Activated naive CD4-positive, alpha-beta T cell treated with anti-CD3 and anti-CD28 coated beads, Interleukin-2, amount 50 U/mL, for 24 hours (primary cell): ENCODE data around the gene SRD5A2.
"Not testable (repeated sequence)": the region's sequence is repeated elsewhere in the genome, so short reads cannot be mapped to it uniquely, and the experiment has no call there.

ENCODE experiments used
- H3K27ac Mint-ChIP-seq: one replicate; pipeline ENCODE4 v1.8.0; 2021; ENCODE audit warnings: mild to moderate bottlenecking, mixed read lengths
- H3K27me3 Mint-ChIP-seq: one replicate; pipeline ENCODE4 v1.8.0; 2021; ENCODE audit warnings: mixed read lengths
- H3K36me3 Mint-ChIP-seq: one replicate; pipeline ENCODE4 v1.8.0; 2021; ENCODE audit warnings: mixed read lengths
- H3K4me1 Mint-ChIP-seq: one replicate; pipeline ENCODE4 v1.8.0; 2021; ENCODE audit warnings: mixed read lengths
- H3K4me3 Mint-ChIP-seq: one replicate; pipeline ENCODE4 v1.8.0; 2021; ENCODE audit warnings: mild to moderate bottlenecking, mixed read lengths
- H3K9me3 Mint-ChIP-seq: one replicate; pipeline ENCODE4 v1.8.0; 2021; ENCODE audit warnings: mixed read lengths

Gene SRD5A2

GRCh38 chr2:31517442-31518203 lies 63.1 kb downstream of the SRD5A2 start:
- Mint-ChIP-seq H3K27me3 (peaks cover 14% of the 10 kb centered on the region), H3K4me1 (no peaks in the 10 kb centered on the region), H3K4me3 (no peak overlapping the region), H3K36me3 (no peaks in the 10 kb centered on the region), H3K27ac (no peak overlapping the region), H3K9me3 (no peaks in the 10 kb centered on the region)

DNA sequence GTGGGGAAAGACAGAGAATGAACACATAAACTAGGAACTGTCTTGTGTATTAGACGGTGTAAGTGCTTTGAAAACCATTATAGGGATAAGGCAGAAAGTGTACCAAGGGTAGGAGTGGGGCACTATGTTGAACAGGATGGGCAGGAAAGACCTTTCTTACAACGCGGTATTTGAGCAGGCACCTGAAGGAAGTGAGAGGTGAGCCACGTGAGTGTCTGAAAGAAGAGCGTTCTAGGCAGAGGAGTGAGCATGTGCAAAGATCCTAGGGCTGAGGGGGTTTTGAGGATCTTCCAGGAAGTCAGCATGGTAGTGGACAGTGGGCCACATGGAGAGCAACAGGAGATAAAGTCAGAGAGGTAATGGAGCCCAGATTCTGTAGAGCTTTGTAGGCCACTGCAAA lies 65.2 kb downstream of the SRD5A2 start:
- no peaks in the 10 kb centered on the region for H3K9me3 Mint-ChIP-seq
- peaks cover 13% of the 10 kb centered on the region for H3K27me3 Mint-ChIP-seq
- no peak overlapping the region for H3K4me3 Mint-ChIP-seq
- H3K36me3 Mint-ChIP-seq = no peaks in the 10 kb centered on the region
- H3K4me1 Mint-ChIP-seq = no peaks in the 10 kb centered on the region
- no peak overlapping the region for H3K27ac Mint-ChIP-seq

DNA sequence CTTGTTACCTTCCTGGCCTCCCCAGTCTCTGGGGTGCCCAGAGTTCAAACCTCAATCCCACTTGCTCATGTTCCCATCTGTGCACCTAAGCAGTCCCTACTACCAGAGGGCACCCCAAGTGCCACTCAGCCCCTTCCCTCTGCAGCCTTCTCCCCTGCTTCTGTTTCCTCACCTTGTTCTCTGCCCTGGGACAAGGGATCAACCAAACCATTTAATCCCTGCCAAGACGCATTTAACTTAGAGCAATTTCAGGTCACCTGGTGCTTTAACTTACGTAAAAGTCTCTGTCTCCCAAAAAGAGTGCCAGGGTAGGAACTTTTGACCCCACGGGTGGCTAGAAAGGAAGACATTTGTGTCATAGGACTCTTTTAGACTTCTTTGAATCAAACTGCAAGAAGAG lies 67.2 kb downstream of the SRD5A2 start:
- H3K4me3 Mint-ChIP-seq = no peak overlapping the region
- H3K9me3 Mint-ChIP-seq = no peaks in the 10 kb centered on the region
- no peaks in the 10 kb centered on the region for H3K36me3 Mint-ChIP-seq
- peaks cover 14% of the 10 kb centered on the region for H3K27me3 Mint-ChIP-seq
- H3K27ac Mint-ChIP-seq = no peak overlapping the region
- H3K4me1 Mint-ChIP-seq = no peaks in the 10 kb centered on the region

DNA sequence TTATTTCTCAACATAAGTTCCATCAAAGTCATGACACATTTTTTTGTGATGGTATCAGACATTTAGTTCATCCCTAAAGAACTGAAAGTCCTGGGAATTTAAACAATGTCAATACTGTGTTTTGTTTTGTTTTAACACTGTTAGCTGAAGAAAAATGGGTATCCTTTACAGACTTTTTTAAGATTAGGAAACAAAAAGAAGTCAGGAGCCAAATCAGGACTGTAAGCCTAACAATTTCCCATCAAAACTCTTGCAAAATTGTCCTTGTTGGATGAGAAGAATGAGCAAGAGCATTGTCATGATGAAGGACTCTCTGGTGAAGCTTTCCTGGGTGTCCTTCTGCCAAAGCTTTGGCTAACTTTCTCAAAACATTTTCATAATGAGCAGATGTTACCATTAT lies 69.4 kb downstream of the SRD5A2 start:
- no peaks in the 10 kb centered on the region for H3K9me3 Mint-ChIP-seq
- peaks cover 11% of the 10 kb centered on the region for H3K27me3 Mint-ChIP-seq
- no peak overlapping the region for H3K4me3 Mint-ChIP-seq
- no peak overlapping the region for H3K27ac Mint-ChIP-seq
- no peaks in the 10 kb centered on the region for H3K4me1 Mint-ChIP-seq
- H3K36me3 Mint-ChIP-seq = no peaks in the 10 kb centered on the region

DNA sequence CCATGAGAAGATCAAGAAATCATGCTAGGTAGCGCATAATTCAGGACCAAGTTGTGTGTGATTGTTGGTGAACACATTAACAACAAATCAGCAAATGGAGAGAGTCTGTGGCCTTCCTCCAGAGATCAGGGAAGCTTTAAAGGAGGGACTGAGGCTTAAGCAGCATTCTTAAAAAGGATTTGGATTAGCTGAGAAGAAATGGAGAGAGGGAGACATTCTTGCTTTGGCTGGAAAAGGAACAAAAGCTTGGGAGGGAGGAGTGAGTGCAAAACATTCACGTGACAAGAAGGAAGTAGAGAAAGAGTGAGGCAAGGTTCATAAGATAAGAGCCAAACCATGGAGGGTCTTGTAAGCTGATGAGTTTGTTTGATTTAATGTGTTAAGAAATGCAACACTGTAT lies 75.6 kb downstream of the SRD5A2 start:
- no peaks in the 10 kb centered on the region for H3K9me3 Mint-ChIP-seq
- no peak overlapping the region for H3K4me3 Mint-ChIP-seq
- H3K27ac Mint-ChIP-seq = no peak overlapping the region
- H3K36me3 Mint-ChIP-seq = no peaks in the 10 kb centered on the region
- peaks cover 7% of the 10 kb centered on the region for H3K27me3 Mint-ChIP-seq
- no peaks in the 10 kb centered on the region for H3K4me1 Mint-ChIP-seq

DNA sequence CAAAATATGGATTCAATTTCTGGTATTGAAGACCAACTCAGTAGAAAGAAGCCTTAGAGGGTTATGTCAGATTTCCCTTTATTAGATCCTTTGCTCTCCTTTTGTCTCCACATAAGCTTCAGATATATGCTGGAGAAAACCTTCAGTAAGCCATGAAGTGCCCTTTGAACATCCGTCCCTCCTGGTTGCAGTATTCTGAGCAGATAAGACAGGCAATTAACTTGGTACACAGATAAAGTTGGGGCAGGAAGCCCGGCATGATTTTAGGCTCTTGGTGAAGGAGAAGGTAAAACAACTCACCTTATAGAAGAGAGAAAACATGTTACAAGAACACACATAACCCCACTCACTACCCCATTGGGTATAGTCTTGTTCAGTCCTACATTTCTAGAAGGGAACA lies 76.4 kb downstream of the SRD5A2 start:
- Mint-ChIP-seq H3K4me1 (no peaks in the 10 kb centered on the region), H3K27ac (no peak overlapping the region), H3K27me3 (peaks cover 6% of the 10 kb centered on the region), H3K36me3 (no peaks in the 10 kb centered on the region), H3K4me3 (no peak overlapping the region), H3K9me3 (no peaks in the 10 kb centered on the region)

GRCh38 chr2:31496451-31496874 lies 84.3 kb downstream of the SRD5A2 start:
- H3K9me3 Mint-ChIP-seq, H3K27ac Mint-ChIP-seq, H3K4me1 Mint-ChIP-seq, H3K4me3 Mint-ChIP-seq, H3K27me3 Mint-ChIP-seq, H3K36me3 Mint-ChIP-seq: not testable (repeated sequence)

DNA sequence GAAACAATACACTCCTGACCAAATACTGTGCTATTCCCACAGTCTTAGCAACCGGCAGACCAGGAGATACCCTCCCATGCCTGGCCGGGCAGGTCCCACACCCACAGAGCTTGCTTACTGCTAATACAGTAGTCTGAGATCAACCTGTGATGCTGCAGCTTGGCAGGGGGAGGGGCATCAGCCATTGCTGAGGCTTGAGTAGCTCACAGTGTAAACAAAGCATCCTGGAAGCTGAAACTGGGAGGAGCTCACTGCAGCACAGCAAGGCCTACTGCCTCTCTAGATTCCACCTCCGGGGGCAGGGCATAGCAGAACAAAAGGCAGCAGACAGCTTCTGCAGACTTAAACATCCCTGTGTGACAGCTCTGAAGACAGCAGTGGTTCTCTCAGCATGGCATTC lies 91.4 kb downstream of the SRD5A2 start:
- not testable (repeated sequence) for H3K36me3 Mint-ChIP-seq, H3K27ac Mint-ChIP-seq, H3K4me1 Mint-ChIP-seq, H3K9me3 Mint-ChIP-seq, H3K4me3 Mint-ChIP-seq
- peaks cover 15% of the 10 kb centered on the region for H3K27me3 Mint-ChIP-seq

DNA sequence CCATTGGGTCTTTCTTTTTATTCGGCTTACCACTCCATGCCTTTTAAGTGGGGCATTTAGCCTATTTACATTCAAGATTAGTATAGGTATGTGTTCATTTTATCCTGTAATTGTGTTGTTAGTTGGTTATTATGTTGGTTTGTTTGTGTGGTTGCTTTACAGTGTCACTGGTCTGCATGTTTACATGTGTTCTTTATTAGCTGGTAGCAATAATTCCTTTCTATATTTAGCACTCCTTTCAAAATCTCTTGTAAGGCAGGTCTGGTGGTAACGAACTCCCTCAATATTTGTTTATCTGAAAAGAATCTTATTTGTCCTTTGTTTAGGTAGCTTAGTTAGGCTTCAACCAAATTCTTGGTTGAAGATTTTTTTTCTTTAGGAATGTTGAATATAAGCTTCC lies 97.5 kb downstream of the SRD5A2 start:
- Mint-ChIP-seq H3K27ac (no peak overlapping the region), H3K4me1 (no peaks in the 10 kb centered on the region), H3K9me3 (no peaks in the 10 kb centered on the region), H3K27me3 (peaks cover 11% of the 10 kb centered on the region), H3K4me3 (no peak overlapping the region), H3K36me3 (no peaks in the 10 kb centered on the region)

- Mint-ChIP-seq H3K27me3 (peaks cover 8% of the 10 kb centered on the region), H3K9me3 (no peaks in the 10 kb centered on the region), H3K36me3 (no peaks in the 10 kb centered on the region), H3K27ac (no peak overlapping the region), H3K4me3 (no peak overlapping the region), H3K4me1 (no peaks in the 10 kb centered on the region)
These were observed 104.1 kb downstream of the SRD5A2 start for GRCh38 chr2:31476511-31477180.

DNA sequence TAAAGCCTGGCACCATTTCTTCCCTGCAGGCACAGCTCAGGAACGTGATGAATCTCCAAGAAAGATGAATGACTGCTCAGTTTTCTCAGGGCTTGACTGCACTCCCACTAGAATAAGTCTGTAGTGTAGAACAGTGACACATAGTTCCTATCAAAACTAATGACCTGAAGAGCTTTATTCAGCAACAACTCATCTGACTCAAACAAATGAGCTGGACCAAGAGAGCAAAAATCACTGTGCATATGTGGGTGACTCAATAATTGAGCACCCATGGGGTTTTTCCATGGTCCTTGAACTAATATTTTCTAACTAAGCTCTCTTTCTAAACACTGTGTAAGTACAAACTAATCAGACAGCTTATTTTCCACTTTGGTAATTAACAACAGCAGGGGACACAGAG lies 105.0 kb downstream of the SRD5A2 start:
- H3K27ac Mint-ChIP-seq = no peak overlapping the region
- H3K27me3 Mint-ChIP-seq = peaks cover 11% of the 10 kb centered on the region
- H3K36me3 Mint-ChIP-seq = no peaks in the 10 kb centered on the region
- no peaks in the 10 kb centered on the region for H3K4me1 Mint-ChIP-seq
- H3K9me3 Mint-ChIP-seq = no peaks in the 10 kb centered on the region
- no peak overlapping the region for H3K4me3 Mint-ChIP-seq

- H3K9me3 Mint-ChIP-seq = no peaks in the 10 kb centered on the region
- no peaks in the 10 kb centered on the region for H3K4me1 Mint-ChIP-seq
- H3K27me3 Mint-ChIP-seq = peaks cover 12% of the 10 kb centered on the region
- no peaks in the 10 kb centered on the region for H3K36me3 Mint-ChIP-seq
- no peak overlapping the region for H3K4me3 Mint-ChIP-seq
- H3K27ac Mint-ChIP-seq = no peak overlapping the region
These were observed 106.4 kb downstream of the SRD5A2 start for GRCh38 chr2:31474296-31474695.
